CD4-positive, alpha-beta T cell treated with Interleukin-15 for 1 hour (primary cell): ENCODE results near the gene KREMEN2.

ENCODE experiments used
- DNase-seq: peaks from one replicate; pipeline ENCODE4 v3.0.0-alpha.2; 2020

The KREMEN2 gene

GRCh38 chr16:3007059-3007956 lies 43.2 kb downstream of the KREMEN2 start:
- DNase-seq: no peak

GRCh38 chr16:3007957-3008689 lies 44.0 kb downstream of the KREMEN2 start:
- peak; percentile 32 for DNase-seq

DNA sequence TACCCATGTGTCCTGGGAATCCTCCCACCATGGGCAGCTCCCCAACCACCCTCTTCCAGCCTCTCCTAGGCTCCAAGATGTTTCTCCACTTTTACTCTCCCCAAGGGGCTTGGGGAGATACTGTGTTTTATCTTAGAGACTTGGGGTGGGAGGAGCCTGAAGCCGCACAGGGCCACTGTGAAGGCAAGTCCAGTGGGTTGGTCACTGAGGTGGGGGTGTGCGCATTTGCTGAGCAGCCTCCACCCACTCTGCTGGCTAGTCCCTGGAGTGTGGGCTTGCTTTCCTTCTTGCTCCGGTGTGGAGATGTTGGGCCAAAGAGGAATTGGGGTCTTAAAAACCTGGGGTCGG lies 44.6 kb downstream of the KREMEN2 start:
- DNase-seq: no peak

DNA sequence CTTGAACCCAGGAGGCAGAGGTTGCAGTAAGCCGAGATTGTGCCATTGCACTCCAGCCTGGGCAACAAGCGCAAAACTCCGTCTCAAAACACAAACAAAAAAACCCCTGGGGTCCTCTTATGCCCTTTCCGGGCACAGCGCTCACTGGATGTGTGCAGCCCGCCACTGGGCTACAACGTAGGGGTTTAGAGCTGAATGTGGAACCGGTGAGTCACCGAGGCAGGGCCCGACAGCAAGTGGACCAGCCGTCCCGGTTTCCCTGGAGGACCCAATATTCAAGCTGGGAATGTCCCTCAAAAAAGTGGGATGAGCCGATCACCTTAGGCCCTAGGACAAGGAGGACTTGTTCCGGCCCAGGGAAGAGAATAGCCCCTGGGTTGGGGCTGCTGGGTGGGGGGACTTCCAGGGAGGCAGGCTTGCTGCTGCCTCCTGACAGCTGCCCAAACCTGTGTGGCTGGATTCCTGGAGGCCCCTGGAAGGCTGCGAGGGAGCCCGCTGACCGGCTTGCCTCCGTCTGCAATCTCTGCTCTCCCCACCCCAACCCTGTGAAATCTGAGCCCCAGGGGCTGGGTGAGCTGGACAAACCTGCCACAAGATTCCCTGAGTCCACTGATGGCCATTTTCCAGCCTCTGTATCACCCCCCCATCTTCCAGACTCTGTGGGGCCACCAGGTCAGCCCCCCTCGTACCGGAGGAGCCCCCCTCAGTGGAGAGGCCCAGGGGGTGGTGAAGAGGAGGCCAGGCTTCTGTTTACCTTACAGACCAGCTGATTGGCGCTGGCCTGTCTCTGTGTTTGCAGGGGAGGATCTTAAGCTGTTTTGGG lies 45.7 kb downstream of the KREMEN2 start:
- DNase-seq: no peak

- no peak for DNase-seq
Measured at GRCh38 chr16:3010510-3010909, 46.4 kb downstream of the KREMEN2 start.

DNA sequence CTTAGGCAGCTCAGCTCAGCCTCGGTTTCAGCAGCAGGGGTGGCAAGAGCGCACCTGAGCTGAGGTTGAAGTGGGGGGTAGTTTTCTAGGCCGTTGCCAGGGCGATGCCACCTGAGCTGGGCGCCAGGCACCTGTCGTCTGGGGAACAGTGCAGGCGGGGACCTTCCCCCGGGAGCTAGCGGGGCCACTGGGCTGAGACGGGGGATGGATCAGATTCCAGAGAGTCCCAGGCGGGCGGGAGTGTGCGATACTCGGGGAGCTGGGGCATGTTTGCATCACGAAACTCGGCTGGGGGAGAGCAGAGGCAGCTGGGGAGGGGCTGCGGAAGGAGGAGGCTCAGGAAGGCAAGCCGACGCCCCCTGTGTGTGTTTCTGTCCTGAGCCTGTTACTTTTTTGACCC lies 48.2 kb downstream of the KREMEN2 start:
- DNase-seq: no peak

DNA sequence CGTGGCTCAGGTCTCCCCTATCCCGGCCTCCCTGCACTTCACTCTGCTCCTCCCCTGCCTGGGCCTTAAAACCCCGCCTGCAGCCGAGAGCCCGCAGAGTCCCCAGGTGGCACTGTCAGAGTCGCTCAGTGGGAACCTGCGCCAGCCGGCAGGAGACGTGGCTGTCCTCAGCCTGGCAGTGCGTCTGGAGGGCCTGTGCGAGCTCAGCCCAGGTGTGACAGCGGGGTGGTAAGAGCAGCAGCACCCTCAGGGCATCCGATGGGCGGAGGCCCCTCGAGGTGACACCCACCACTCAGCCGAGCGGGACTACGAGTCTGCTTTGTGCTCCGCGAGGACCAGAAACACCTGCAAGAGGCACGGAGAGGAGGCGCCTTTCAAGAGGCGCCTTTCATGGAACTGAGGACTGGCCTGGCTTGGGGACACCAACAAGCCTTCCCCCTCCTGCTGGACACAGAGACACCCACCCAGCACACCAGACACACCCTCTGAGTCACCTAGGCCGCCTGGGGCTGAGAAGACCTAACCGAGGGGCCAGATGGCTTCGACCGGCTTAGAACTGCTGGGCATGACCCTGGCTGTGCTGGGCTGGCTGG lies 48.8 kb downstream of the KREMEN2 start, which contains the start of gene CLDN9:
CLDN9 (plus strand) TSS at position 96 of the 593 bp plus-strand sequence; CDS start at position 536, 440 bp downstream.
- DNase-seq: no peak

DNA sequence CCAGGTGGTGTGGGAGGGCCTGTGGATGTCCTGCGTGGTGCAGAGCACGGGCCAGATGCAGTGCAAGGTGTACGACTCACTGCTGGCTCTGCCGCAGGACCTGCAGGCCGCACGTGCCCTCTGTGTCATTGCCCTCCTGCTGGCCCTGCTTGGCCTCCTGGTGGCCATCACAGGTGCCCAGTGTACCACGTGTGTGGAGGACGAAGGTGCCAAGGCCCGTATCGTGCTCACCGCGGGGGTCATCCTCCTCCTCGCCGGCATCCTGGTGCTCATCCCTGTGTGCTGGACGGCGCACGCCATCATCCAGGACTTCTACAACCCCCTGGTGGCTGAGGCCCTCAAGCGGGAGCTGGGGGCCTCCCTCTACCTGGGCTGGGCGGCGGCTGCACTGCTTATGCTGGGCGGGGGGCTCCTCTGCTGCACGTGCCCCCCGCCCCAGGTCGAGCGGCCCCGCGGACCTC lies 49.4 kb downstream of the KREMEN2 start:
- DNase-seq: no peak

DNA sequence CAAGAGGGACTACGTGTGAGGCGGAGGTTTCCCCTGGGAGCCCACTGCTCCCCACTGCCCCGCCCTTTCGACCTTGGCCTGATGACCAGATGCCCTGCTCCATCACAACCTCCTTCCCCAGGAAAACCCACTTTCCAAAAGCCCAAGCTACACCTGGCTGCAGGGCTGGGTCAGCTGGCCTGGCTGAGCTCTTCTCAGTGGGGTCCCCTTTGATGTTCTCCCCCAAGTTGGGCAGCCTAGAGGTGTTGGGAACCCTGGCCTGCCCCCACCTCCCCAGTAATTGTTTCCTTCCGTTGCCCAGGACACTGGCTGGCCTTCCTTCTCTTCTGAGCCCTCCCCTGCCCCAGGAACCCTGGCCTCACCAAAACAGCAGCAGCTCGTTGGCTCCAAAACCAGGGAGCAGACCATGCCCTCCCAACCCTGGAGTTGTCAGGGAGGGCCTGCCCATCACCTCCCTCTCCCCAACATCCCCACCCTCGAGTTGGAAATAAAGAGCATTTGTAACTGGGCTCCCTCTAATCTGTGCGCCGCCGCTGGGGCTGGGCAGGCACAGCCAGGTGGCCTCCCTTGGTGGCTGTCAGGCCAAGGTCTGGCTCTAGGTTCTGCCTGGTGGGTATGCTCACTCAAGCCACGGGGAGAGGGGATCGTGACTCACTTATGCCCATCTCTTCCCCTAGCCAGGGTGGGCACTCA lies 50.1 kb downstream of the KREMEN2 start:
- DNase-seq: no peak

- no peak for DNase-seq
Measured at GRCh38 chr16:3014971-3015370, 50.9 kb downstream of the KREMEN2 start.

- DNase-seq: no peak
Measured at GRCh38 chr16:3015865-3016521, 51.9 kb downstream of the KREMEN2 start.

DNA sequence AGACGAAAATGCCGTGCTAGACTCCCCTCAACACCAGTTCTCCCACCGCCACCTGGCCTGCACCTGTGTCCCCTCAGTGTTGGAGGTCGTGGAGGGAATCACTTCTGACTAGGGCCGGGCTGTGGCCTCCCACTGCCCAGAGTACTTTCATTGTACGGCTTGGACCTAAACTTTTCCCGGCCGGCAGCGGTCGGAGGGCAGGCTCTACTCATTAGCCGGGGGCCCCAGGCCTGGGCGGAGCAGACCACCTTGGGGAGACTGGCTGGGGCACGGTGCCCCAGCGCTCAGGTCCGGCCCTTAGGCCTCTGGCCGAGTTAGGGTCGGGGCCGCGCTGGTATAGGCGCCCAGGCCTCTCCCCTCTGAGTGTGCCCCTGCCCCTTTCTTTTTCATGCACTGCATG lies 53.3 kb downstream of the KREMEN2 start:
- DNase-seq: no peak
